ENCODE measurements around the gene PPP4R3B.
"Not testable (repeated sequence)": the region's sequence is repeated elsewhere in the genome, so short reads cannot be mapped to it uniquely, and the experiment has no call there.

Gene PPP4R3B

DNA sequence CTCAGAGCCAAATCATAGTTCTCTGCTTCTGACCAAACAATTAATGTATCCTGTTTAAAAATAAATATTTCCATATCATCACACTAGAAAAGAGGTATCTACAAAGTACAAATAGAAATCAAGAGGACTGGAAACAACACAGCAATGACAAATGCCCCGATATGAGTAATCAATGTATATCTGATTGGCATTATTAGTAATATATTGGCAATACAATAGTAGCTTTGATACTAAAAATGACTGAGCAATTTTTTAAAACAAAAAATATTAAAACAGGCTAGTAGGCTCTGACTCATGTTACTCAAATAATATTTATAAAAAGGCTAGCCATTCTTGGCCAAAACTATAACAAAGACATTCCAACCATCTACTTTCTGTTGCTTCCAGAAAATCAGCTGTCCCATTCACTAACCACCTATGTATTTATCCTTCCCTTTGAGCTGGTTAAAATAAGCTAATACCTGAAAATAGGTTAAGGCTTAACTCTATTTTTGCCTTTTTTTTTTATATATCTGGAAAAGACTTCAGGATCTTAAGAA, 13.3 kb downstream of the PPP4R3B start:
- H3K9me3 Mint-ChIP-seq = no peaks in the 10 kb centered on the region
- no peak overlapping the region for H3K4me3 Mint-ChIP-seq
- TF ChIP-seq, protein P1, sequence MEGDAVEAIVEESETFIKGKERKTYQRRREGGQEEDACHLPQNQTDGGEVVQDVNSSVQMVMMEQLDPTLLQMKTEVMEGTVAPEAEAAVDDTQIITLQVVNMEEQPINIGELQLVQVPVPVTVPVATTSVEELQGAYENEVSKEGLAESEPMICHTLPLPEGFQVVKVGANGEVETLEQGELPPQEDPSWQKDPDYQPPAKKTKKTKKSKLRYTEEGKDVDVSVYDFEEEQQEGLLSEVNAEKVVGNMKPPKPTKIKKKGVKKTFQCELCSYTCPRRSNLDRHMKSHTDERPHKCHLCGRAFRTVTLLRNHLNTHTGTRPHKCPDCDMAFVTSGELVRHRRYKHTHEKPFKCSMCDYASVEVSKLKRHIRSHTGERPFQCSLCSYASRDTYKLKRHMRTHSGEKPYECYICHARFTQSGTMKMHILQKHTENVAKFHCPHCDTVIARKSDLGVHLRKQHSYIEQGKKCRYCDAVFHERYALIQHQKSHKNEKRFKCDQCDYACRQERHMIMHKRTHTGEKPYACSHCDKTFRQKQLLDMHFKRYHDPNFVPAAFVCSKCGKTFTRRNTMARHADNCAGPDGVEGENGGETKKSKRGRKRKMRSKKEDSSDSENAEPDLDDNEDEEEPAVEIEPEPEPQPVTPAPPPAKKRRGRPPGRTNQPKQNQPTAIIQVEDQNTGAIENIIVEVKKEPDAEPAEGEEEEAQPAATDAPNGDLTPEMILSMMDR (IDR thresholded peaks at IDR 0.05; ENCODE audit: unreplicated experiment in 3 of 3) = no peak
- H3K27me3 Mint-ChIP-seq (ENCODE audit: low read depth) = no peaks in the 10 kb centered on the region
- H3K27ac Mint-ChIP-seq = no peak overlapping the region
- H3K36me3 Mint-ChIP-seq (ENCODE audit: low read depth) = peaks cover 37% of the 10 kb centered on the region
- H3K4me1 Mint-ChIP-seq = no peaks in the 10 kb centered on the region

DNA sequence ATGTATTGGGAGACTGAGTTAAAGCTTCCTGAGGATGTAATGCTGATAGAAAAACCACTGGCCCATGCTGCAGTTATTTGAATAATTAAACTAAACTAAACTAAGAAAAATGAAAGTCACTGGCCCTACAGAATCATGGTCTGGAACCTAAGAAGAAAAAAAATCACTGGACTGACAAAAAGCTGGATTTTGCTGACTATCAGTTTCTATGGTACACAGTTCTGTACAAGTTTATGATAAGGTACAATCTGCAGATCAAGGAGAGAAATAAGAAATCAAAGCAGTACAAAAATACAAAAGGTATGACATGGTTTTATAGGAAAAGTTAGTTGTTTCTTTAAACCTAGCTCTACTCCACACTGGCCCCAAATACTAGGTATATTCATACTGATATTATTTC, 15.6 kb downstream of the PPP4R3B start:
- Mint-ChIP-seq H3K9me3 (no peaks in the 10 kb centered on the region), H3K27ac (no peak overlapping the region), H3K4me1 (no peaks in the 10 kb centered on the region), H3K4me3 (no peak overlapping the region), H3K27me3 (ENCODE audit: low read depth) (no peaks in the 10 kb centered on the region), H3K36me3 (ENCODE audit: low read depth) (peaks cover 42% of the 10 kb centered on the region)
- TF ChIP-seq, protein P1 (IDR thresholded peaks at IDR 0.05; ENCODE audit: unreplicated experiment in 3 of 3) = no peak

DNA sequence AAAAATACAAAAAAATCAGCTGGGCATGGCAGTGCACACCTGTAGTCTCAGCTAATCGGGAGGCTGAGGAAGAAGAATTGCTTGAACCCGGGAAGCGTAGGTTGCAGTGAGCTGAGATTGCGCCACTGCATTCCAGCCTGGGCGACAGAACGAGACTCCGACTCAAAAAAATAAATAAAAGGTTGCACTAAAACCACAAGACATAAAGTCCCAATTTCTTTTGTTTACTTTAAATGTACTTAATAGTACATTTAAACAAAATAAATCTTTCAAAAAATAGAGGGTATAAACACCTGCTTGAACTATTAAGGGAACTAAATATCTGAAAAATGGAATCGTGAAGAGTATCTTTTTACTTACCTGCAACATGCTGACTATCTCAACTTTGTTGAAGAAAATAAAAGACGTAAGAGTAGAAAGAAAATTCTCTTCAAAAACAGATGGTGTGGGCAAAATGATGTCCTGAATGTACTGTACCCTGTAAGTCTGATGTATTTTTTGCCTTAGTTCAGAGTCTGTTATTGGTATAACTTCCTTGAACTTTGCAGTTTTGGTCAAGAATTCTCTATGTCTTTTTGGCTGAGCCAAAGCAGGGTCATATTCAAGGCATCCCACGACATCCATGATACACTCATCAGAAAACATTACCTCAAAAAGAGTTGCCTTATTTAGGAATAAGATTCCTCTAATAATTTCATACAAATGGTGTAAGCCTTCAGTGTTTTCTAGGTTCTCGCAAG, 19.2 kb downstream of the PPP4R3B start:
- no peak overlapping the region for H3K4me3 Mint-ChIP-seq
- H3K36me3 Mint-ChIP-seq (ENCODE audit: low read depth) = peaks cover 53% of the 10 kb centered on the region
- H3K9me3 Mint-ChIP-seq = no peaks in the 10 kb centered on the region
- no peaks in the 10 kb centered on the region for H3K27me3 Mint-ChIP-seq (ENCODE audit: low read depth)
- H3K27ac Mint-ChIP-seq = no peak overlapping the region
- TF ChIP-seq, protein P1 (IDR thresholded peaks at IDR 0.05; ENCODE audit: unreplicated experiment in 3 of 3) = no peak
- H3K4me1 Mint-ChIP-seq = no peaks in the 10 kb centered on the region

DNA sequence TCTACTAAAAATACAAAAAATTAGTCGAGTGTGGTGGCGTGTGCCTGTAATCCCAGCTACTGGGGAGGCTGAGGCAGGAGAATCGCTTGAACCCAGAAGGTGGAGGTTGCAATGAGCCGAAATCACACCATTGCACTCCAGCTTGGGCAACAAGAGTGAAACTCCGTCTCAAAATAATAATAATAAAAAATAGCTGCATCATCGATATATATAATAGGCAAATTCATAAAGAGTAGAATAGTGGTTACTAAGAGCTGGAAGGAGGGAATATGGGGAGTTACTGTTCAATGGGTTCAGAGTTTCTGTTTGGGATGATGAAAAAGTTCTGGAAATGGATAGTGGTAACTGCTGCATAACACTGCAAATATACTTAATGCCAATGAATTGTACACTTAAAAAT, 20.6 kb downstream of the PPP4R3B start:
- not testable (repeated sequence) for H3K9me3 Mint-ChIP-seq; H3K4me1 Mint-ChIP-seq; H3K27ac Mint-ChIP-seq; H3K4me3 Mint-ChIP-seq; H3K27me3 Mint-ChIP-seq (ENCODE audit: low read depth)
- H3K36me3 Mint-ChIP-seq (ENCODE audit: low read depth) = peaks cover 42% of the 10 kb centered on the region

DNA sequence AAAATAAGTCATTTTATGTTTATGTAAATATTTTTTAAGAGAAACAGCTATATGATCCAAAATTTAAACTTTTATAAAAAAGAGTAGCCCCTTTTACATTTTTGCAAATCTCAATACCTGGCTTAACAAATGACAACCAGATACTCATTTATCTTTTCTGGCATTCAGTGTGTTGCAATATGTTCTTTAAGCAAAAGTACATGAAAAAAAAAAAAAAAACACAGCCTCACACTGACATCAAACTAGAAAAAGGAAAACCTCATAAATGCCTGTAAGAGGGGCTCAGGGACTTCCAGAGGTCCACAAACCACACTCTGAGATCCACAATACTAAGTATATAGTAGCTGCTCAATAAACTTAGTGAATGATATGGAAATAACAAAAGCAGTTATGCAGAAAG, 21.9 kb downstream of the PPP4R3B start:
- Mint-ChIP-seq H3K9me3 (no peaks in the 10 kb centered on the region), H3K4me3 (no peak overlapping the region), H3K36me3 (ENCODE audit: low read depth) (peaks cover 45% of the 10 kb centered on the region), H3K27ac (no peak overlapping the region), H3K27me3 (ENCODE audit: low read depth) (no peaks in the 10 kb centered on the region), H3K4me1 (no peaks in the 10 kb centered on the region)
- TF ChIP-seq, protein P1 (IDR thresholded peaks at IDR 0.05; ENCODE audit: unreplicated experiment in 3 of 3) = no peak

DNA sequence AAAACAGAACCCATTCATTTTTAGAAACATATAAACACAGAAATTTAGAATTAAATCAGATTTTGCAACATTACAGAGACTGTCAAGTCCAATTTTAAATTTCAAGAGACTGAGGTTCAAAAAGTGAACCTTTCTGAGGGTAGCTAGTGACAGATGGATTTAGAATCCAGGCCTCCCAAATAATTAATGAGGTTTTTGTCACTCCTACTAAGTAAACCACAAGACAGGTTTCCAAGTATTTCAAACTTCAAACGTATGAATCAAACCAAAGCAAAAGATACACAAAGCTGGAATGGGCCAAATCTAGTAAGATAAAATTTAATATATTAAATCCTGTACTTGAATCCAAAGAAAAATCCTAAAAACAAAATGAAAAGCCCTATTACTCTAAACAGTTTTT, 25.3 kb downstream of the PPP4R3B start:
- H3K4me3 Mint-ChIP-seq = no peak overlapping the region
- no peak overlapping the region for H3K27ac Mint-ChIP-seq
- no peaks in the 10 kb centered on the region for H3K4me1 Mint-ChIP-seq
- TF ChIP-seq, protein P1 (IDR thresholded peaks at IDR 0.05; ENCODE audit: unreplicated experiment in 3 of 3) = no peak
- H3K36me3 Mint-ChIP-seq (ENCODE audit: low read depth) = peaks cover 26% of the 10 kb centered on the region
- no peaks in the 10 kb centered on the region for H3K27me3 Mint-ChIP-seq (ENCODE audit: low read depth)
- no peaks in the 10 kb centered on the region for H3K9me3 Mint-ChIP-seq
